ENCODE data around the gene THAP2.

THAP2 gene

DNA sequence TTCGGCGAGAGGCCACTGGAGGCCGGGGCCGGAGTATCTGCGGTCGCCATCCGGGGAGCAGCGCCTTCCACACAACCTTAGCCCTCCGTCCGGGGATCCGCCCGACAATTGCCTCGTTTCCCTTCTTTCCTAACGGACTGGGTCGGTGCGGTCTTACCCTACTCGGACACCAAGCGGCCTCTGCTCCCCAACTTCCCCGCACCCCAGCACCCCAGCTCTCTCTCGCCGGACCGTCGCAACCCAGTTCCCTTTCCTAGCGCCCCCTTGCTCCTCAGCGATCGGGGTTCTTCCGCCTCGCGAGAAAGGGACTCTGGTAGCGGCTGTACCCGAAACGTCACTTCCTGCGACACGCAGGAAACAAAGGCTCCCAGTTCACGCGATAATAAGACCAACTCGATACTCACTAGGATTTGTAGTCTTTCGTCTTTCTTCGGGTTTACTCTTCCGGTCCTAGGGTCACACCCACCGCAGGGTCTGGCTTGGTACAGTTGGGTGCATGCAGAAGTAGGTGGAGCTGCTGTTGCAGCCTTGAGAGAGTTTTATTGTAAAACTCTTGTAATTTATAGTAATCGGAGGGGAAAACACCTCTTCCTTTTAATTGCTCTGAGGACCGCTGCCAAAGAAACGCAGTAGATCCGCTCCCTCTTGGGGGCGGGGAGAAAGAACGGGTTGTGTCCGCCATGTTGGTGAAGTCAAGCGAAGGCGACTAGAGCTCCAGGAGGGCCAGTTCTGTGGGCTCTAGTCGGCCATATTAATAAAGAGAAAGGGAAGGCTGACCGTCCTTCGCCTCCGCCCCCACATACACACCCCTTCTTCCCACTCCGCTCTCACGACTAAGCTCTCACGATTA is at the start of gene THAP2, which contains the start of gene ZFC3H1:
Gene THAP2 (plus strand): TSS at position 741 of the 850 bp plus-strand sequence. CDS start 209 bp downstream, outside the sequence.
Gene ZFC3H1 (minus strand): TSS at position 288 of the 850 bp plus-strand sequence. CDS start 238 bp downstream, at position 50.
- TF ChIP-seq, protein P1, sequence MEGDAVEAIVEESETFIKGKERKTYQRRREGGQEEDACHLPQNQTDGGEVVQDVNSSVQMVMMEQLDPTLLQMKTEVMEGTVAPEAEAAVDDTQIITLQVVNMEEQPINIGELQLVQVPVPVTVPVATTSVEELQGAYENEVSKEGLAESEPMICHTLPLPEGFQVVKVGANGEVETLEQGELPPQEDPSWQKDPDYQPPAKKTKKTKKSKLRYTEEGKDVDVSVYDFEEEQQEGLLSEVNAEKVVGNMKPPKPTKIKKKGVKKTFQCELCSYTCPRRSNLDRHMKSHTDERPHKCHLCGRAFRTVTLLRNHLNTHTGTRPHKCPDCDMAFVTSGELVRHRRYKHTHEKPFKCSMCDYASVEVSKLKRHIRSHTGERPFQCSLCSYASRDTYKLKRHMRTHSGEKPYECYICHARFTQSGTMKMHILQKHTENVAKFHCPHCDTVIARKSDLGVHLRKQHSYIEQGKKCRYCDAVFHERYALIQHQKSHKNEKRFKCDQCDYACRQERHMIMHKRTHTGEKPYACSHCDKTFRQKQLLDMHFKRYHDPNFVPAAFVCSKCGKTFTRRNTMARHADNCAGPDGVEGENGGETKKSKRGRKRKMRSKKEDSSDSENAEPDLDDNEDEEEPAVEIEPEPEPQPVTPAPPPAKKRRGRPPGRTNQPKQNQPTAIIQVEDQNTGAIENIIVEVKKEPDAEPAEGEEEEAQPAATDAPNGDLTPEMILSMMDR (conservative IDR thresholded peaks at IDR 0.05; ENCODE audit: low read depth, low read length), result peak; percentile 55
- H3K4me3 ChIP-seq (ENCODE audit: low read depth, low read length), result peak within 1 kb of the TSS; percentile 95
- peak; percentile 100 for DNase-seq (ENCODE audit: low read depth)

DNA sequence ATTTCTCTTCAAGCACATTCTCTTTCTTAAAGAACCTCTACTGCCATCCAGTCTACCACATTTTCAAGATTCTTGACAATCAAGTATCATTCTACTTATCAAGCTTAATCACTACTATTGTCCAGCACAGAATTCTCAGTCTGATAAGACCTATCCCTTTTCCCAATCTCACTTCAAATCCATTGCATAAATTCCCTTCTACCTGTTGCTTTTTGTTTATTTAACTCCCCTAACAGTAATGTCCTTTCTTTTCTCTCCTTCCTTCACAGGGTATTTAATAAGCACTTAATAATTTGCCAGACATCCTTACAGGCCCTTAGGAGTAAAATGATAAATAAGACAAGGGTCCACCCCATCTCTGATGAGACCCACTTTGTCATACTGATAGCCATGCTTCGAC is 42.2 kb upstream of the THAP2 start:
- no peak overlapping the region for H3K4me3 ChIP-seq (ENCODE audit: low read depth, low read length)
- no peak for DNase-seq (ENCODE audit: low read depth)
- TF ChIP-seq, protein P1 (conservative IDR thresholded peaks at IDR 0.05; ENCODE audit: low read depth, low read length), result no peak

DNA sequence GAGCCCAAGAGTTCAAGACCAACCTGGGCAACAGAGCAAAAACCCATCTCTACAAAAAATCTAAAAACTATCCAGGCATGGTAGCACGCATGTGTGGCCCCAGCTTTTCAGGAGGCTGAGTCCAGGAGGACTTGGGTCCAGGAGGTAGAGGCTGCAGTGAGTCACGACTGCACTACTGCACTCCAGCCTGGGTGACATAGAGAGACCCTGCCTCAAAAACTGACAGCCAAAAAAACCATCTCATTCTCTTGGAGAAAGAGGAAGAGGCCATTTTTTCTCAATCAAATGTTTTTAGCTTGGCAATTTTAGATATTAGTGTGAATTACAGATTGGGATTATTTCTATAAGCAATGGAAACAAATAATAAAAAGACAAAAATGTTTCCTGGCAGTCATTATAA is 38.6 kb upstream of the THAP2 start:
- DNase-seq (ENCODE audit: low read depth), result no peak
- TF ChIP-seq, protein P1 (conservative IDR thresholded peaks at IDR 0.05; ENCODE audit: low read depth, low read length), result no peak
- H3K4me3 ChIP-seq (ENCODE audit: low read depth, low read length), result no peak overlapping the region

DNA sequence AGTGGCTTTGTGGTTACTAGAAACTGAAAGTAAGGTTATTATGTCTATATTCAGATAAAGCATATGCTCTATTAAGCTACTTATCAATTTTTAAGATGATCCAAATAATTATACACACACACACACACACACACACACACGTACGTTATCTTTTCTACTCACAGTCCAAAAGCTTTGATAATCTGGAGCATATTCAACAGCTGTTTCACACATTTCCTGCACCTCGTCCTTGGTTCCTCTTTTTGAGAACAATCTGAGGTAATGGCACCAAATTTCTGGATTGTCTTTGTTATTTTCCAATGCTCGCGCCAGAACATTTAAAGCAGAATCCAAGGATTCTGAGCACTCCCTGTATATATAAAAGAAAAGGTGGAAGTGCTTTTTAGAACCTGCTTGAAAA is 38.0 kb upstream of the THAP2 start:
- no peak for DNase-seq (ENCODE audit: low read depth)
- no peak overlapping the region for H3K4me3 ChIP-seq (ENCODE audit: low read depth, low read length)
- TF ChIP-seq, protein P1 (conservative IDR thresholded peaks at IDR 0.05; ENCODE audit: low read depth, low read length), result no peak

DNA sequence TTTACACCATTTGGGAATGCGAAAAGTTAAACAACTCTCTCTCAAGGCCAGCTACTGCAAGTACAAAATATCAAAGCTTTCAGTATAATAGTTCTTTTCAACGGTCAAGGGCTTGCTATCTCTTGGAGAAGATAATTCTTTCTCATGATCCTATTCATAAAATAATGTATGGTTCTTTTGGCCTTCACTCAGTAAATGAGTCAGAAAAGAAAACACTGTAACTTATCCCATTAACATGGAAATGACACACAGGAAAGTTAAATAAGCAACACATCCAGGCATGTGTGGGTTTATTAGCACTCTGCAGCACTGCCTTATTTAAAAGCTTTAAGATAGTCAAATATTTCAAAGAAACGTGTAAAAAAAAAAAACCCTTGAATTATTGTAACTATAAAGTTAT is 37.3 kb upstream of the THAP2 start:
- TF ChIP-seq, protein P1 (conservative IDR thresholded peaks at IDR 0.05; ENCODE audit: low read depth, low read length), result no peak
- H3K4me3 ChIP-seq (ENCODE audit: low read depth, low read length), result no peak overlapping the region
- DNase-seq (ENCODE audit: low read depth), result peak; percentile 19

DNA sequence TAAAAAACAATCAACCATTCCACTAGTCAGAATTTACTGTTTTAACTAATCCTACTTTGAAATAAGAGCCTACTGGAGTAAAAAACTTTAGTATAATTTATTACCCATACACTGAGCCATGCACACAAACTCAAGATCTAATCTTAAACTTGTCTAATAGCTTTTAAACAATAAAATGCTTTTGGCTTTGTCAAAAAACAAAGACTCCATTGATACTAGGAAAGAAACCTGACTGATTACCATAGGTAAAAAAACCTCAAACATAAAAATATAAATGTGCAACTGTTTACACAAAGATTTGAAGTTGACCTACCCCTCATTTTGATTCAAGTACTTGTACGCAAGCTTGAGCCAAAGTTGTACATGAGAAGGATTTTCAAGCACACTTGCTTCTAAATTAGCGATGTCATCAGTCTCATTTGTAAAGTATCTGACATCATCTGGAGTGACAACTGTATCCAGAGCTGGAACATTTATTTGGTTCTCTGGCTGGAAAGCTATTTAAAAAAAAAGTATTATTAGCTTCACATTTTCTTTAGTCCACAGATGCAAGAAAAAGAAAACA is 36.6 kb upstream of the THAP2 start:
- no peak for DNase-seq (ENCODE audit: low read depth)
- TF ChIP-seq, protein P1 (conservative IDR thresholded peaks at IDR 0.05; ENCODE audit: low read depth, low read length), result no peak
- no peak overlapping the region for H3K4me3 ChIP-seq (ENCODE audit: low read depth, low read length)
